HG03196 (cell line): Measurements from ENCODE around the gene FBN3.

Experiments used
- ATAC-seq: cut with Tn5 transposase; IDR thresholded peaks from one replicate; pipeline ENCODE4 v1.9.1; 2021; ENCODE audit not compliant: unreplicated experiment

FBN3 gene

DNA sequence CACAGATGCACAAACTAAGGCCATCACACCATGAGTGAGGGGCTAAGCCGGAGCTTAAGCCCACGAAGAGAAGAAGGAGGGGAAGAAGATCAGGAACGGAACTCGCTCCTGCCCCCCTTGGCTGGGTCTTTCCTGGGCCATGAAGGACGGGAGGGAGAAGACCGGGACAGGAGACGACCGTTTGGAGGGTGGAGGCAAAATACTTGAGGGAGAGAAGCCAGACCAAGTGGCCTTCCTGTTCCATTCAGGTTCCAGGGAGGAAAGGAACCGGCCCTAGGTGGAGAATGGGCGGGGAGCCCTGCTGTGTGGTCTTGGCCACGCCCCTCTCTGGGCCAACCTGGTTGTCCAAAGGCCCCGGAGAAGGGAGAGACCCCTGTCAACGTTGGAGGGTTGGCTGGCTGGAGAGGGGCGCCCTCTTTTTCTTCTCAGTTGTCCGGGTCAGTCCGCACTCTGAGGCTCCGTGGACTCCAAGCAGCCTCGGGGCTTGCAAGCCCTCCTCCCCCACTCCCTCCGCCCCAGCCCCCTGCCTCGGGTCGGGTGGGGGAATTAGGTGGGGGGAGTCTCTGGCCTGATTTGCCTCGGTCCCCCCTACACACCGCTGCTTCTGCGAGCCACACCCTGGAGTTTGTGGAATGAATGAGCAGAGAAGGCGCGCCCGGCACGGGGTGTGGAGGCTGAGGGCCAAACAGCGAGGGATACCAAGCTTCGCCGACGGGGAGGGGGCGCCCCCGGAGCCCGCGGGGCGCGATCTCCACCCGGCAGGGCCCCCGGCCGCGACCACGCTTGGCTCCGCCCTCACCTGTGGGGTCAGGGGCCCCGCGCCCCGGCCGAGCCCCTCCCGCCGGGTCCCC, 757 bp downstream of the FBN3 start:
- ATAC-seq, result no peak

DNA sequence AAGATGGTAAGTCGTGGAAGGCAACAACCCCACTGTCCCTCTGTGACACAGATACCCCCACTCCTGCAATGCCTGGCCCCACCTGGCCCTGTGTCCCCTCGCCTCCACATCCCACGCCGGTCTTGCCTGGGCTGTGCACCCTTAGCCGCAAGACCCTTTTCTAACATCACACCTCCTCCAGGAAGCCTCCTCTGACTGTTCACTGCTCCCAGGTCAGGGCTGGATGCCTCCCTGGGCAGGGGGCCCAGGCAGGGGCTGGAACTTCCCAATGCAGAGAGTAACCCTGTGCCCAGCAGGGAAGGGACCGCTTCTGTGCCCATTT, 1.3 kb downstream of the FBN3 start:
- no peak for ATAC-seq

DNA sequence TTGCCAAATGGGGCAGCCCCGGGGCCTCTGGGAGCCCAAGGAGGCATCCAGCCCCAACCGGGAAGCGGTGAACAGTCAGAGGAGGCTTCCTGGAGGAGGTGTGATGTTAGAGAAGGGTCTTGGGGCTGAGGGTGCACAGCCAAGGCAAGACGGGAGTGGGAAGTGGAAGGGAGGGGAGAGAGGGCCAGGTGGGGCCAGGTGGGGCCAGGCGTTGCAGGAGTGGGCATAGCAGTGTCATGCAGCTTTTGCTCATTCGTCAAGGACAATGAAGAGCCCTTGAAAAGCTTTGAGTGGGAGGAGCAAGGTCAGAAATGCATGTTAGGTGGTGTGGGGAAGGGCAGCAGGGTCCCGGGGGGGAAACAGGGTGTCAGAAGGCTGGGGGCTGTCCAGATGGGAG, 1.8 kb downstream of the FBN3 start:
- ATAC-seq, result no peak

DNA sequence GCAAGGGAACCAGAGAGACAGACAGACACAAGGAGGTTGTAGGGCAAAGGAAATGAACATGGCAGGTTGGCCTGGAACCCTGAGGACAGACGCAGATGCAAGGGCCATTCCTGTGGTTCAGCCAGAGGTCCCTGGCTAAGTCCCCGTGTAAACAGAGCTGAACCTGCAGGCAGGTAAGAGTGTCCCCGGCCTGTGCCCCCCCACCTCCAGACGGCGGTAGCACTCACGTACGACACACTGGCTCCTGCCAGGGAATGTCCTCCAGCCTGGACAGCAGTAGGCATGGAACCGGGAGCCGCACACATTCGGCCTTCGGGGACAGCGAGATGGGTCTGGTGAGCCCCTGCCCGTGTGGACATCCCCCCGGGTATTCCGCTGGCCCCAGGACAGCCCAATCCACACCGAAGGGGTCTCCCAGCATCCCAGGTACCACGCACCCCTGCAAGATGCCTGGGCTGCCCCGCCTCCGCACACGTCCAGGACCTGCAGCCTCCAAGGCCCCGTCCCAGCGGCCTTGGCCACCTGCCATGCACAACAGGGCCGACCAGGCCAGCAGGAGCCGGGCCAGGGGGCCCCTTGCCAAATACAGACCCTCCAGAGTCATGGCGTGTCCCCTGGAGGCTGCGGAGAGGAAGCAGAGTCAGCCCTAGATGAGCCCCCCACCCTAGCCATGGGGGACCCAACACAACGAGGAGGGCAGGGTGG, 2.4 kb downstream of the FBN3 start:
- ATAC-seq, result no peak

DNA sequence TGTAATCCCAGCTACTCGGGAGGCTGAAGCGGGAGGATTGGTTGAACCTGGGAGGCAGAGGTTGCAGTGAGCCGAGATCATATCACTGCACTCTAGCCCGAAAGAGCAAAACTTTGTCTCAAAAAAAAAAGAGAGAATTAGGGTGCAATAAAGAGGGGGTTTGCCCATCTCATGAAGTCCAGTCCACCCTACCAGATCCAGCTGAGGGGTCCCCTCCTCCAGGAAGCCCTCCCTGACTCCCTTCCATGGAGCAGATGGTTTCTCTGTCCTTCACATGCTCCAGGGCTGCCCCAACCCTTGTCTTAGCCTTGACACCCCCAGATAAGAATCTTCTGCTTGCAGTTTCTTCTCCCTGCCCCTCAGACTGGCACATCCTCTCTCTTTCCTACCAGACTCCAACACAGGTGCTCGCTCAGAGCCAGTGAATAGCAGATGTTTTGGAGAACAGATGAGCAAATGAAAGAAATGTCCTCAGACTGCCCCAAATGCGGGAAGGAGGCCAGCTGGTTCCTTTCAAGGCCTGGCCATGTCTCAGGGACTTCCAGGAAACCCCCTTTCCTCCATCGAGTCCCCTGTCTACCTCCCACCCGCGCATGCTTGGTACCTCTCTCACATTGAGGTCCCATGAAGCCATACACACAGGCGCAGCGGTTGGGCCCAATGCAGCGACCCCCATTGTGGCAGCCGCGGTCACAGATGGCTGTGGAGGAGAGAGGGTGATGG, 5.0 kb downstream of the FBN3 start:
- no peak for ATAC-seq

DNA sequence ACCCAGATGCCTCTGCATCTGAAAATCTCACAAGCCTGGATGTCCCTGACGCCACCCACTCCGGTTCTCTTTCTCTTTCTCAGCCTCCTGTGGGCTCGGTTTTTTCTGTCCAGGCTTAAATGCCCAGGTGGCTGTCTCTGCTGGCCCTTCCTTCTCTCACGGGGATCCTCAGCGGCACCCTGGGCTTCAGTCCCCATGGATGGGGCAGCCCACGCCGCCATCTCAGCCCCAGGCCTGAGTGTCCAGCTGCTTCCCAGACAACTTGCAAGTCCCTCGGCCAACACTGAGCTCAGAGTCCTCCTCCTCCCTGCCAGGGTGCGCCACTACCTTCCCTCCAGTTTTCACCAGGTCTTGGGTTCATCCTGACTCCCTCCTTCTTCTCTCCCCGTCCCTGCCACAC, 6.4 kb downstream of the FBN3 start:
- ATAC-seq, result no peak

DNA sequence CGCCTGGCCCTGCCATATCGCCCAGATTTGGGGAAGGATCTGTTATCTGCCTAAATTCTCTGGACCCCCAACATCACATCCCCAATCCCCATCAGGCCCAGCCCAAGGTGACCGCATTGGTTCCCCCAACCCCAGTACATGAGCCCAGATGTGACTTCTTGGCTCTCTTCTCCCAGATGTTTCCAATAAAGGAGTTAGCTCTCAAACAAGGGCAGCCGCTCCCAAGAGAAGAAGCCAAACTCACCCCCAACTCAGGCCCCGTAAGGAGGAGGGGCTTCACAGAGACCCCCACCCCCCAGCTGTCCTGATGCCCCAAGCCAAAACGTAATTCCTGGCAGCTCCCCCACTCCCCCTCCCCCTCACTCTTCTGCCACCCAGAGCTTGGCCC, 6.9 kb downstream of the FBN3 start:
- ATAC-seq, result no peak

DNA sequence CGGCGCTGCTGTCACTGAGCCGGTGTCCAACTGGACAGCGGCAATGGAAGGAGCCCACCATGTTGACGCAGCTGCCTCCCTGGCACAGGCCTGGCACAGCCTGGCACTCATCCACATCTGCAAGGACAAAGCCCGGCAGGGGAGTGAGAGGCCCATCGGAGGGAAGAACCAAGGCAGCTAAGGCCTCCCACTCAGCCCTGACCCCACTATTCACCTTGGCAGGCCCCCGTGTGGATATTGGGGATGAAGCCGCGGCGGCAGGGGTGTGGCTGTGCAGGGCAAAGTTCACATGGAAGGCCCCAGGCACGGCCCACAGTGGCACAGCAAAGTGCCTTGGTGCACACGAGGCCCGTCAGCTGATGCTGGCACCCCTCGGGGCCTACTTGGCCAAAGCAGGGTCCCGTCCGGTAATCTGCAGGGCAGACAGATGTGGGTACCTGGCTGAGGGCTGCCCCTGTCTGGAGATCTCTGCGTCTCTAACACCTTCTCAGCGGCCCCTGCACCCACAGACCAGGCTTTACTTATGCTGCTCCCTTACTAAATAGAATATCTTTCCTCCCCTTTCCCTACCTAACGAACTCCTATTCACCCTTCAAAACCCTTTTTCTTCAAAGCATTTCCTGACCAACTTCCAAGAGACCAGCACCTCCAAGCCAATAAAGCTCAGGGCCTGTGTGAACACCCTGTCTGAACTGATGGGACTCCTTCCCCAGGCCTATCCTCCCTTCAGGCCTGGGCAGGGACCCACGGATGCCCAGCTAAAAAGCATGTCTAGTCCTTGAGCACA, 7.5 kb downstream of the FBN3 start:
- ATAC-seq, result no peak

DNA sequence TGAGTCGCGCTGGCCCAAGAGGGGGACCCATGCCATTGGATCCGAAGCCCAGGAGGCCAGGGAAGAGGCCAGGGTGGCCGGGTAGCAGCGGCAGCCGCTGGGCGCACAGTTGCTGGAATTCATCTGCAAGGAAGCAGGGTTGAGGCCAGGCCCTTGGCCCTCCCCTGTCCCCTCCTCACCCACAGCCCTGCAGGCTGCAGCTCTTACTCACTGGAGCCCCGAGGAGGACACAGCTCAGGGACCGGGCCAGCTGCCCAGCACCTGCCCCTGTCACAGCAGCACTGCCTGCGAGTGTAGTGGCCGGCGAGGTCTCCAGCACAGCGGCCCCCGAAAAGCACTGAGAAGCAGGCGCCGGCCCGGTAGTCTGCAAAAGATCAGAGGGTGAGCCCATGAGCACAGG, 11.2 kb downstream of the FBN3 start:
- ATAC-seq, result no peak

DNA sequence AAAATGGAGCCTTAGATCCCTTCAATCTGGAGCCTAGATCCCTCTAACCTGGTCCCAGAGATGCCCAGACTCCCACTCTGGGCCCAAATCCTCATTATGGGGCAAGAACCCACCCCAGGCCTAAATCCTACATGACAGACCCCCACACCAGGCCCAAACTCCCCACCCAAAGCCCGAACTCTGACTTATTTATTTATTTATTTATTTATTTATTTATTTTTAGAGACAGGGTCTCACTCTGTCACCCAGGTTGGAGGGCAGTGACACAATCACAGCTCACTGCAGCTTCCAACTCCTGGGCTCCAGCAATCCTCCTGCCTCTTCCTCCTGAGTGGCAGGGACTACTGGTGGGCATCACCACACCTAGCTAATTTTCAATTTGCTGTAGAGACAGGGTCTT, 12.0 kb downstream of the FBN3 start:
- no peak for ATAC-seq

DNA sequence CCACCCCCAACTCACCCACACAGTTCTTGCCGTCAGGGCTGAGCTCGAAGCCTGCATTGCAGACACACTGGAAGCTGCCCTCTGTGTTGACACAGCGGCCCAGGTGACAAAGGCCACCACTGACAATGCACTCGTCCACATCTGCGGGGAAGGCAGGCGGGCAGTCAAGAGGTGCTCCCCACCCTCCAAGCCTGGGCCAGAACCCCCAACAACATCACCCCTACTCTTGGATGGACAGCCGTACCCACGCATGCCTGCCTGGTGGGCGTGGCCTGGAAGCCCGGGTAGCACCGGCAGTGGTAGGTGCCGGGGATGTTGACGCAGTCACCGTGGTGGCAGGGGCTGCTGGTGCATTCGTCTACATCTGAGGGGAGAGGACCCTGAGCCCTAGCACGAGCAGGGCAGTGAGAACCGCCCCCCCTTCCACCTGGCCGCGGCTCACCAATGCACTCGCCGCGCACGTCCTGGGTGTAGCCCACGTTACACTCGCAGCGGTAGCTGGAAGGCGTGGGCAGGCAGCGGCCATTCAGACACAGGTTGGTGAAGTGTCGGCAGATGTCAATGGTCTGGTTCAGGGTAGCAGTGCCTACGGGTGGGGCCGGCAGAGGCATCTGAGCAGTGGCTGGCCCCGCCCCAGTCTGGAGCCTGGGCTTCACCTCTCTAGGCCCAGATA, 13.3 kb downstream of the FBN3 start:
- ATAC-seq, result no peak

DNA sequence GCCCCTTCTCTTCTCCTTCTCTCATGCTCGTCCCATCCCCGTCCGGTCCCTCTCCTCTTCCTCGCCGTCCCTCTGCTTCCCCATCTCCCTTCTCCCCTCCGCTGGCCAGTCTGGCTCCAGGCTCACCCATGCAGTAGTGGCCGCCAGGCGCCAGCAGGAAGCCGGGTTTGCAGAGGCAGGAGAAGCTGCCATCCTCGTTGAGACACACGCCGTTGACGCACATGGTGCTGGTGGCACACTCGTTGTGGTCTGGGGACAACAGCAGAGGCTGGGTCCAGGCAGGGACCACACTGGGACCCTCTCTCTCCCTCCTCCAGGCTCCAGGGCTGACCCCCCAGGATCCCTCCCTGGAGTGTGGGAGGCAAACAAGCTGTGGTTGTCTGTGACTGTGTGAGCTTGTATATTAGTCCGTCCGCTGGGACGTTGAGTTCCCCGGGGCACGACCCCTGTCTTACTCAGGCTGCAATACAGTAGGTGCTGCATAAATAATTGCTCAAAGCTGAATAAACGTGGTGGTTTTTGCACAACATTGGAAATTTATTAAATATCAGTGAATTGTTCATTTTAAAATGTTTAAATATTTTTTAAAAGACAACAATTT, 16.4 kb downstream of the FBN3 start:
- no peak for ATAC-seq

DNA sequence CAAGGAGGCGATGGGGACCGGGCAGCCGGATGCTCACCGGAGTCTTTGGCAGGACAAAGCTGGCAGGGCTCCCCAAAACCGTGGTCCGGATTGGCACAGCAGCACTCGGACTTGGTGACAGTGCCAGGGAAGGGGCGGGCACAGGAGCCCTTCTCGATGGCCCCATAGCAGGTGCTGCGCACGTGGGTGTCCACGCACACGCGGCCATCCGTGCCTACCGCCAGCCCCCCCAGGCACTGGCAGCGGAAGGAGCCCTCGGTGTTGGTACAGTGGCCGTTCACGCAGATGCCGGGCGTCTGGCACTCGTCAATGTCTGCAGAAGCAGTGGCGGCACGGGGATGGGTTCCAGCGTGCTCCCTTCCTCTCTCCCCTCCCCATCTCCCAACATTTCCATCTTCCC, 17.9 kb downstream of the FBN3 start:
- ATAC-seq, result no peak

DNA sequence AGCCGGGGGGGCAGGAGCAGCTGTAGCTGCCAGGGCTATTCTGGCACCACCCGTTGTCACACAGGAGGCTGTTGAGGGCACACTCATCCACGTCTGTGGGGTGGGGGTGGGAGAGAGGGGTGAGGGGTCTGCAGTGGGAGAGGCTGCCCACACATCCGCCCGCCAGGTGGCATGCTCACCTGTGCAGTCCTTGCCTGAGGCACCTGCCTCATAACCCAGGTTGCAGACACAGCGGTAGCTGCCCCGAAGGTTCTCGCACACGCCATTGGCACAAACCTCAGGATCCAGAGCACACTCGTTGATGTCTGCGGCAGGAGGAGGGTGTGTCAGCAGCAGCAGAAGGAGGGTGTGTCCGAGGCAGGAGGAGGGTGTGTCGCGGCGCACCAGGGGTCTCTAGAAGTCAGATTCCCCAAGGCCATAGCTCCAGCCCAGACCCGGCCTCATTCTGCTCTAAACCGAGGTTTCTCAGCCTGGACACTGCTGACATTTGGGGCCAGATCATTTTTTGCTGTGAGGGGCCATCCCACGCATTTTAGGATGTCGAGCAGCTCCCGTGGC, 20.3 kb downstream of the FBN3 start:
- ATAC-seq, result no peak

DNA sequence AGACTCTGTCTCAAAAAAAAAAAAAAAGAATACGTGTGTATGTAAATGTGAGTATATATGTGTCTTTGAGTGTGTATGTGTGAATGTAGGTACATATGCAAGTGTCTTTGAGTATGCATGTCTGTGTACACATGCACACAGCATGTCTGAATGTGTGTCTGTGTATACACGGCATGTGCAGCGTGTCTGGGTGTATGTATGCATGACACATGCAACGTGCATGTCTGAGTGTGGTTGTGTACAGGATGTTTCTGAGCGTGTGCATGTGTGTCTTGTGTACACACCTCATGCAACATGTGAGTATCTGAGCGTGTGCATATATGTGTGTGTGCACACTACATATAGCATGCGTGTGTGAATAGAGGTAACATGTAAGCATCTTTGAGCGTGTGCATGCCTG, 20.8 kb downstream of the FBN3 start:
- ATAC-seq, result no peak

DNA sequence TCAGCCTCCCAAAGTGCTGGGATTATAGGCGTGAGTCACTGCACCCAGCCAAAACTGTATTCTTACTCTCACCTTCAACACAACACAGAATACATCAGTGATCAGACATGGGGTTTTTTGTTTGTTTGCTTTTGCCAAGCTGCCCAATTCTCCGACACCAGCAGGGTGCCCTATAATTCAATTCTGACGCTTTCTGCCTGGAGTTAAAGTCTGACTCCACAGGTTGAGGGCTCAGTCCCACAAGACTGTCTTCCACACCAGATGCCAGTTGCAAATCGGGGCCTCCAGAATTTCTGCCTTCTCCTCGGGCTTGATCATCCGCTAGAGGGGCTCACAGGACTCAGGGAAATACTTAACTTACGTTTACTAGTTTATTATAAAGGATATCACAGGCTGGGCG, 22.1 kb downstream of the FBN3 start:
- ATAC-seq, result no peak

DNA sequence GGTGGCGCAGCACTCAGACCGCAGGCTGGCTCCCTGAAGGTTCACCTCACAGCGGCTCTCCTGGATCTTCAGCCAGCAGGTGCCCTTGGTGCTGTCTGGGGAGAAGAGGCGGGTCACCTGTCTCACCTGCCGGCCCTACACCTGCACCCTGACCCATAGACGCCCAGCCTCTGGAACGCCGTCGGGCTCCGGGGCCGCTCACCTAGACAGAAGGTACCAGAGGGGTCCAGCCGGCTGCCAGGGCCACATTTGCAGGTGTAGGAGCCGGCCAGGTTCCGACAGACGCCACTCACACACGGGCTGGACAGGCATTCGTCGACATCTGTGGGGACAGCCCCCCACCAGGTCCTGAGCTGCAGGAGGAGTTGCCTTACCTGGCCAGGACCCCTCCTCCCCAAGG, 22.9 kb downstream of the FBN3 start:
- no peak for ATAC-seq

DNA sequence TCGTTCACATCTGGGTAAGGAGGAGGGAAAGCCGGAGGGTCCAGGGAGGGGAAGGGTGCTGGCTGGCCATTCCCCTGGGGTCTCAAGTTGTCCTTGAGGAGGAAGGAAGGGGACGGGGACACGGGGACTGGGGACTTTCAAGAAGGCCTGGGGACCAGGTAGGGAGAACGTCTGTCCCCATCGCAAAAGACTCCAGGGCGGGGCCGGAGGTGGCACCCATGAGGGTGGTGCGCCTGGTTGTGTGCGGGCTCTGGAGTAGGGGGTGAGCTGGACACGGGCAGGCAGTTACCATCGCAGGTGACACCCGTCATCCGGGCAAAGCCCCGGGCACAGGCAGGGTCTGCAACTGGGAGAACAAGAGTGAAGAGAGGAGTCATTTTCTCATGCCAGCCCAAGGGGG, 23.4 kb downstream of the FBN3 start:
- ATAC-seq, result no peak

DNA sequence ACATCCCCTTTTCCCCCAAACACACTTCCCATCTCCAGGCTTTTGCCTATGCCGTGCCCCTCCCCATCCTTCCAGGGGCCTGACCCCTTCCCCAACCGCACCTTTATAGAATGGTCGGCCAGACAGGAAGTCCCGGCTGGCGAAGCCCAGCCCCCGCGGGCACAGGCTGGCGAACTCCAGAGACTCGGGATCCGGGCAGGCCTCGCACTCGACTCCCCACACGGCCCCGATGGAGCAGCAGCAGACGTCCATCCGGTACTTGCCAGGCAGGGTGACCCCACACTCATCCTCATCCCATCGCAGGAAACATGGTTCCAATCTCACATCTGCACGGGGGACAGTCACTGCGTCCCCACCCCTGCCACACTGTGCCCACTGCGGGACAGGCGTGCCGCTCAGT, 25.7 kb downstream of the FBN3 start:
- no peak for ATAC-seq
